Bronchial epithelial cell (primary cell): Measurements from ENCODE around the gene VTI1A. TPM values are rescaled to one million over a fixed set of nuclear protein-coding genes. Genes with fewer than 3 reads are reported as not detected.

Experiments used
- DNase-seq: peaks from one replicate; pipeline ENCODE4 v3.0.0-alpha.2; 2010; ENCODE audit warnings: low read depth
- FAIRE-seq: peaks from 2 replicates; lab custom pipeline; 2011; peaks lifted over from hg19 to GRCh38; lab: Jason Lieb, UNC
- H3K27me3 ChIP-seq: 2 replicates; pipeline ENCODE4 v1.5.1; 2011; ENCODE audit warnings: low read length; ENCODE audit not compliant: control insufficient read depth, insufficient read depth
- H3K36me3 ChIP-seq: 2 replicates; pipeline ENCODE4 v1.5.1; 2011; ENCODE audit warnings: low read length; ENCODE audit not compliant: control insufficient read depth, insufficient read depth
- H3K4me3 ChIP-seq: 2 replicates; pipeline ENCODE4 v1.5.1; 2011; ENCODE audit warnings: mild to moderate bottlenecking, low read depth, low read length, control low read depth
- total RNA-seq: library from RNA; depleted of rRNA; stranded (reverse); fragments of >200 nt; gene quantifications from 2 replicates; pipeline ENCODE4 v1.2.1, GENCODE V29; 2014
- TF ChIP-seq, protein P1 (sequence below): IDR thresholded peaks from 2 replicates; pipeline ENCODE4 v1.5.1; 2011; ENCODE audit warnings: mild to moderate bottlenecking, moderate library complexity, low read length, control low read depth, inconsistent platforms; ENCODE audit not compliant: insufficient read depth, severe bottlenecking

VTI1A gene
- total RNA-seq, 1 donor from 2014 or later: 36.6 TPM

DNA sequence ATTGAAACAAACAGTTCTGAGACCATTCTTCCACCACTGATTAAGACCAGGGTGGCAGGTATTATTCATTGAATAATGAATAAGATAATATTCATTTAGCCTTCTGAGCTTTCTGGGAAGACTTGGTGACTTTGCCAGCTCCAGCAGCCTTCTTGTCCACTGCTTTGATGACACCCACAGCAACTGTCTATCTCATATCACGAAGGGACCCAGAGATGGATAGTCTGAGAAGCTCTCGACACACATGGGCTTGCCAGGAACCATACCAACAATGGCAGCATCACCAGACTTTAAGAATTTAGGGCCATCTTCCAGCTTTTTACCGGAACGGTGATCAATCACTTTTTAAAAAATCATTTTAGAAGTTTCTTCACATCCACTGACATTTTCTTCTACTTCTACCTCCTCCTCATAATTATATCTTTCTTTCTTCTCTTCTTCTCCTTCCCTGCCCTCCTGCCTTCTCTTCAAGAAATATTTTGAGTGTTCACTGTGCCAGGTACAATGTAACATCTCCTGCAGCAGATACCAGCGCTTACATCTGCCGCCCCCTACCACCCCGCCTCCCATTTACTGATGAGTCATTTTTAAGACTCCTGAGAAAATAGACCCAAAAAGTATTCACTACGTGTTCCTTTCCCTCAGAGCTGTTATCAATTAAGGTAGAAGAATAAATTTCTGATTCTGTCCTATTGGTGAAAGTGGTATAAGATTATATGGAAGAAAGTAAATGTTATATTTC is 101.7 kb downstream of the VTI1A start:
- DNase-seq (no peak), FAIRE-seq (no peak)
- H3K4me3 ChIP-seq: no peak overlapping the region

DNA sequence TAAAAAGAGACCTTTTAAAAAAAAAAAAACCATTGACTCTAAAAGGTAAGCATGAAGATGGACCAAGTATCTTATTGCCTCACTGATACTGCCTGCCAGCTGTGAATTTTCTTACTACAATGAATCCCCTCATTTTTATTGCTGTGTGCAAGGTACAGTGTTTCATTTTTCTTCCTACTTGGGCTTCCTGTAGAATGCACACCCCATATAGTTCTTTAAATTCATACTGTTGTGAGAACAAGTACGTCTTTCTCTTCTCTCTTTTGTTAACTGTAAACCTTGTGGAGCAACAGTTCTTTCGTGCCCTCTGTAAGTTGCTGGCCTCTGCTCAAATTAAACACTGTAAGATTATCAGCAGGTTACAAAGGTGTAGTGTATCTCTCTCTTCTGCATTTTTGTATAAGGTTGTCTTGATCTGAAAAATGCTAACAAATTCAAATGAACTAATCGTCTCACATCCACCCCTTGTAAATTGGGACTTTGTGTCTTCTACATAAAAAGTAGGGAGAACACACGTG is 105.6 kb downstream of the VTI1A start:
- FAIRE-seq (no peak), DNase-seq (no peak)
- Histone ChIP-seq H3K36me3 (no peaks in the 10 kb centered on the region), H3K27me3 (no peaks in the 10 kb centered on the region), H3K4me3 (no peak overlapping the region)
- TF ChIP-seq, protein P1, sequence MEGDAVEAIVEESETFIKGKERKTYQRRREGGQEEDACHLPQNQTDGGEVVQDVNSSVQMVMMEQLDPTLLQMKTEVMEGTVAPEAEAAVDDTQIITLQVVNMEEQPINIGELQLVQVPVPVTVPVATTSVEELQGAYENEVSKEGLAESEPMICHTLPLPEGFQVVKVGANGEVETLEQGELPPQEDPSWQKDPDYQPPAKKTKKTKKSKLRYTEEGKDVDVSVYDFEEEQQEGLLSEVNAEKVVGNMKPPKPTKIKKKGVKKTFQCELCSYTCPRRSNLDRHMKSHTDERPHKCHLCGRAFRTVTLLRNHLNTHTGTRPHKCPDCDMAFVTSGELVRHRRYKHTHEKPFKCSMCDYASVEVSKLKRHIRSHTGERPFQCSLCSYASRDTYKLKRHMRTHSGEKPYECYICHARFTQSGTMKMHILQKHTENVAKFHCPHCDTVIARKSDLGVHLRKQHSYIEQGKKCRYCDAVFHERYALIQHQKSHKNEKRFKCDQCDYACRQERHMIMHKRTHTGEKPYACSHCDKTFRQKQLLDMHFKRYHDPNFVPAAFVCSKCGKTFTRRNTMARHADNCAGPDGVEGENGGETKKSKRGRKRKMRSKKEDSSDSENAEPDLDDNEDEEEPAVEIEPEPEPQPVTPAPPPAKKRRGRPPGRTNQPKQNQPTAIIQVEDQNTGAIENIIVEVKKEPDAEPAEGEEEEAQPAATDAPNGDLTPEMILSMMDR: no peak

More for the DNA sequence above, 101.7 kb downstream of the VTI1A start:
- no peaks in the 10 kb centered on the region for H3K36me3 ChIP-seq
- H3K27me3 ChIP-seq: no peaks in the 10 kb centered on the region
- TF ChIP-seq, protein P1: no peak

DNA sequence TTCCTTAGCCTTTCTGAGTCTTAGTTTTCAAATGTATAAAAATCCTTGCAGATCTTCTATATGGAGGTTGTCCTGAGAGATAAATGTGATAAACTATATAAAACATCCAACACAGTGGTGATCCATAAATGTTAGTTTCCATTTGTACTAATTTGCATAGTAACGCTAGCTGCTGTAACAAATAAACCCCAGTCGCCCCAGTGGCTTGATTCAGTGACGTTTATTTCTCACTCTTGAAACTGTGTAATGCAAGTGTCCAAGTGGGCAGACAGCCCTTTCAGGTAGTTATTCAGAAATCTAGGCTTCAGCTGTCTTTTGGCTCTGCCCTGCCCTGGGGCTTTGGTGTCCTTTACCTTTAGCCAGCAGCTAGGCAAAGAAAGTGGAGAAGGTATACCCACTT is 106.3 kb downstream of the VTI1A start:
- Histone ChIP-seq H3K27me3 (no peaks in the 10 kb centered on the region), H3K4me3 (no peak overlapping the region), H3K36me3 (no peaks in the 10 kb centered on the region)
- TF ChIP-seq, protein P1: no peak
- no peak for DNase-seq
- FAIRE-seq: no peak

DNA sequence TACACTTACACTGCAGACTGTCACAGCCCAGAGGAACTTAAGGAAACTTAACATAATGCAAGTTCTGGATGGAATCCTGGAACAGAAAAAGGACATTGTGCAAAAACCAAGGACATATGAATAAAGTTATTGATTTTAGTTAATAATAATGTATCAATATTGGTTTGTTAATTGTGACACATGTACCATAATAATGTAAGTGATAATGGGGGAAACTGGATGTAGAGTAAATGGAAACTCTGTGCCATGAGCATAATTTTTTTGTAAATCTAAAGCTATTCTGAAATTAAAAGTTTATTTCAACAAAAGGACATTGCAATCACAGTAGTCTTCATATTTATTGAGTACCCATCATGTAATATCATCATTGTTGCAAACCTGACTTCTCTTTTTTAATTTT is 107.2 kb downstream of the VTI1A start:
- TF ChIP-seq, protein P1: no peak
- no peaks in the 10 kb centered on the region for H3K36me3 ChIP-seq
- no peak for DNase-seq
- H3K27me3 ChIP-seq: no peaks in the 10 kb centered on the region
- FAIRE-seq: no peak
- H3K4me3 ChIP-seq: no peak overlapping the region

- TF ChIP-seq, protein P1: no peak
- H3K36me3 ChIP-seq: no peaks in the 10 kb centered on the region
- FAIRE-seq (no peak), DNase-seq (no peak)
- no peak overlapping the region for H3K4me3 ChIP-seq
- H3K27me3 ChIP-seq: no peaks in the 10 kb centered on the region
Observed at GRCh38 chr10:112557197-112557596, 110.2 kb downstream of the VTI1A start.
